K562 (cell line): ENCODE measurements around the gene TCF3.

ENCODE experiments used
- C11orf30 ChIP-seq: fragments of 450-650 bp; IDR thresholded peaks from 2 replicates; pipeline ENCODE4 v1.6.1; 2016; ENCODE audit warnings: low read depth, mild to moderate bottlenecking
- ETV5 ChIP-seq: sonication (generic); formaldehyde crosslinking; IDR thresholded peaks from 2 replicates; pipeline ENCODE4 v1.4.0; 2020; ENCODE audit warnings: low read depth, mild to moderate bottlenecking, missing genetic modification reagents
- PHF8 ChIP-seq: fragments of 200-600 bp; sonication (generic); IDR thresholded peaks from 2 replicates; pipeline ENCODE4 v1.6.1; 2012; ENCODE audit warnings: mixed run types, mild to moderate bottlenecking, inconsistent platforms, low read length, moderate library complexity, borderline replicate concordance
- XRCC5 ChIP-seq: fragments of 200-400 bp; formaldehyde crosslinking; IDR thresholded peaks from 2 replicates; pipeline ENCODE4 v1.6.1; 2017; ENCODE audit warnings: low read depth, mild to moderate bottlenecking, low read length
- YY1 ChIP-seq, 3 experiments: IDR thresholded peaks; 2 replicates each; pipeline ENCODE4 v1.6.1; 2011; ENCODE audit warnings: low read length in 2 of 3, mild to moderate bottlenecking in 2 of 3, moderate library complexity in 2 of 3, borderline replicate concordance in 1 of 3, control low read depth in 1 of 3, low read depth in 1 of 3; ENCODE audit not compliant: insufficient read depth in 3 of 3, insufficient replicate concordance in 2 of 3, control insufficient read depth in 1 of 3, insufficient read length in 1 of 3; ENCODE audit errors: extremely low read depth in 1 of 3
- ZBTB8A ChIP-seq: fragments of 450-650 bp; IDR thresholded peaks from 2 replicates; pipeline ENCODE4 v1.6.1; 2018; ENCODE audit warnings: mild to moderate bottlenecking, moderate library complexity; ENCODE audit not compliant: partially characterized antibody
- ZFX ChIP-seq: sonication (generic); formaldehyde crosslinking; IDR thresholded peaks from 2 replicates; pipeline ENCODE4 v1.8.0; 2022; ENCODE audit warnings: mild to moderate bottlenecking, missing genetic modification reagents, moderate library complexity
- ZNF384 ChIP-seq: IDR thresholded peaks from 2 replicates; pipeline ENCODE4 v1.6.1; 2012; ENCODE audit warnings: low read depth, low read length, improper control_type of control experiment

DNA sequence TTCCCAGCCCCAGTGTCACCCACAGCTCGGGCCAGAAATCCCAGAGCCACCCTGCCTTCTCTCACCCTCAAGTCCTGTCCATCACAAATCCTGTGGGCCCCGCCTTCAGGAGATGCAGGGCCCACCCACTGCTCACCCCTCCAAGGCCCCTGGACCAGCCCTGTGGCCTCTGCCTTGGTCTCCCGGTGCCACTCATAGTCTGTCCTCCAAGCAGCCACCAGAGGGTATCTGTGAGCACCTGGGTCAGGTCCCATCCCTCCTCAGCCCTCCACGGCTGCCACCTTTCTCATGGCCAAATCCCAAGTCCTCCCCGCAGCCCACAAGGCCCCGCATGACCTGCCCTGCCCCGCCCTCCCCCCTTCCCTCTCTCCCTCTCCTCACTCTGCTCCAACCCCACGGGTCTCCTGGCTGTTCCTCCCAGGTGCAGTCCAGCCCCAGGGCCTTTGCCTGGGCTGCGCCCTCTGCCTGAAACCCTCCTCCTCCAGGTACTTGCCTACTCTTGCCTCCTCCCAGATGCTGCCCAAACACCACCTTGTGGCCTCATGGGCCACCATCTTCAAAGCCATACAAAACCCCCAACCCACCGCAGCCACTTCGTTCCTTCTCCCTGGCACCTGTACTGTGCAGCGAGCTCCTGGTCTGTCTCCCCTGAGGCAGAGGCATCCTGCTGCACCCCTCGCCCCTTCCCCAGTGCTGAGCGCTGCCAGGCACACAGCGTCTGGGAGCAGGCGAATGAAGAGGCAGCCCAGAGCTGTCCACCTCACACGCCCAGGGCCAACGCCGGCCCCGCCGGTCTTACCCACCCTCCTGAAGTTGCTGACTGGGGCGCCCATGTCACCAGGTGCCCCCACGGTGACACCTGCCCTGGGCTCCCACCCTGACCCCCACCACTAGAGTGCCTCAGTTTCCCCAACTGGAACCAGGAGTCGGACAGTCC is 34.0 kb downstream of the TCF3 start:
- TF ChIP-seq ZBTB8A (no peak), ZFX (CRISPR knock-in tag) (no peak), YY1 (IDR thresholded peaks at IDR 0.05; ENCODE audit: borderline replicate concordance in 1 of 3, control insufficient read depth in 1 of 3, extremely low read depth in 1 of 3, insufficient read depth in 3 of 3, insufficient read length in 1 of 3, insufficient replicate concordance in 2 of 3, low read depth in 1 of 3, low read length in 2 of 3) (no peak), ZNF384 (no peak), C11orf30 (no peak), PHF8 (no peak), ETV5 (no peak), XRCC5 (no peak)
